PFSK-1 (cell line): ENCODE data around the gene GLB1L.

ENCODE experiments used
- POLR2AphosphoS5 ChIP-seq: IDR thresholded peaks from 2 replicates; pipeline ENCODE4 v1.6.1; 2012; ENCODE audit warnings: low read depth, mild to moderate bottlenecking, control low read depth, low read length, moderate library complexity
- TAF1 ChIP-seq: IDR thresholded peaks from 2 replicates; pipeline ENCODE4 v1.6.1; 2012; ENCODE audit warnings: low read length, control low read depth, borderline replicate concordance; ENCODE audit not compliant: insufficient read depth

The GLB1L gene

DNA sequence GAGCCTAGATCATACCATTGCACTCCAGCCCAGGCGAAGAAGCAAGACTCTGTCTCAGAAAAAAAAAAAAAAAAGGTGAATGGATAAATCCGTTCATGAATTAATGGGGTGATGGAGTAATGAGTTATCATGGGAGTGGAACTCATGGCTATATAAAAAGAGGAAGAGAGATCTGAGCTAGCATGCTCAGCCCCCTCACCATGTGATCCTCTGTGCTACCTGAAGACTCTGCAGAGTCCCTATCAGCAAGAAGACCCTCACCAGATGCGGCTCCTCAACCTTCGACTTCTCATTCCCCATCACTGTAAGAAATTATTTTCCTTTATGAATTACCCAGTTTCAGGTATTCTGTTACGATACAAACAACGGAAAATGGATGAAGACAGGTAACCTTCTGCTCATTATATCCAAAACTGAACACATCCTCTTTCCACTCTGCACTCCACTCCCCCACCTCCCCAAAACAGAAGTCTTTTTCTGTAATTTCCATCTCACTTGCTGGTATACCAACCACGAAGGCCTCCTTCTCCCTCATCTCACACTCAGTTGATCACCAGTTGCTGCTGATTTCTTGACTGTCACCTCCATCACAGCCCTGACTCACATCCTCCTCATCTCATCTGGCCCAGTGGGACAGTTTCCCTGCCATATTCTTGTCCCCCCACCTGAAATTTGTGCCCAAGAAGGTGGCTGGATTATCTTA is 58.3 kb downstream of the GLB1L start:
- TF ChIP-seq POLR2AphosphoS5 (no peak), TAF1 (no peak)
